ENCODE results near the gene REEP2.

DNA sequence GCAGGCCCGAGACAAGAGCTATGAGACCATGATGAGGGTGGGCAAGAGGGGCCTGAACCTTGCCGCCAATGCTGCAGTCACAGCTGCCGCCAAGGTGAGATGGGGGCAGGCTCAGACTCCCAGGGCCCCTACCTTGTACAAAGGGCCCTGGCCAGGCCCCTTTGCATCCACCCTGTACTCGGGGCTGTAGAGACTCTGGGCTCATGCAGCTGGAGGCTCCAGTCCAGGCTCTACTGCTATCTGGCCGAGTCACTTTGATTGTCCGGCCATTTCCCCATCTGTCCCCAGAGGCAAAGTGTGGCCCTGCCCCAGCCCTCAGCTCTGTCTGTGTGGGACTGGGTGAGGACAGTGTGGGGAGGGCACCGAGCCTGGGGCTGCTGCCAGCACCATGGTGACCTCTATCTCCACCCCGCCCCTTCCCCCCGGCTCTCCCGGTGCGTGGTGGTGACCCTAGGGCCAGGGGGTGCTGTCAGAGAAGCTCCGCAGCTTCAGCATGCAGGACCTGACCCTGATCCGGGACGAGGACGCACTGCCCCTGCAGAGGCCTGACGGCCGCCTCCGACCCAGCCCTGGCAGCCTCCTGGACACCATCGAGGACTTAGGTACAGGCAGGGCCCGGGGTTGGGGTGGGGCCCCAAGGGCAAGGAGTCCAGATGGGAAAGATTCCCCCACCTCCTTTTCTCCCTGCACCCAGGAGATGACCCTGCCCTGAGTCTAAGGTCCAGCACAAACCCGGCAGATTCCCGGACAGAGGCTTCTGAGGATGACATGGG is 6.1 kb downstream of the REEP2 start:
- TF ChIP-seq ZNF274 (IDR thresholded peaks at IDR 0.05; ENCODE audit: low read depth, low read length) (no peak), YY1 (IDR thresholded peaks at IDR 0.05; ENCODE audit: insufficient read depth, insufficient read length) (no peak), SUZ12 (IDR thresholded peaks at IDR 0.05; ENCODE audit: extremely low read depth, insufficient read depth, insufficient read length) (no peak)

Measured in NT2/D1 (cell line).